Fibroblast of skin of right quadriceps (primary cell): ENCODE measurements around the gene WBP2.
A peak's percentile ranks its signal among the peaks of the same experiment; 100 is the strongest.
"Not testable (repeated sequence)": the region's sequence is repeated elsewhere in the genome, so short reads cannot be mapped to it uniquely, and the experiment has no call there.

Source experiments
- DNase-seq: peaks from one replicate; pipeline ENCODE4 v3.0.0-alpha.2; 2013

WBP2 gene

DNA sequence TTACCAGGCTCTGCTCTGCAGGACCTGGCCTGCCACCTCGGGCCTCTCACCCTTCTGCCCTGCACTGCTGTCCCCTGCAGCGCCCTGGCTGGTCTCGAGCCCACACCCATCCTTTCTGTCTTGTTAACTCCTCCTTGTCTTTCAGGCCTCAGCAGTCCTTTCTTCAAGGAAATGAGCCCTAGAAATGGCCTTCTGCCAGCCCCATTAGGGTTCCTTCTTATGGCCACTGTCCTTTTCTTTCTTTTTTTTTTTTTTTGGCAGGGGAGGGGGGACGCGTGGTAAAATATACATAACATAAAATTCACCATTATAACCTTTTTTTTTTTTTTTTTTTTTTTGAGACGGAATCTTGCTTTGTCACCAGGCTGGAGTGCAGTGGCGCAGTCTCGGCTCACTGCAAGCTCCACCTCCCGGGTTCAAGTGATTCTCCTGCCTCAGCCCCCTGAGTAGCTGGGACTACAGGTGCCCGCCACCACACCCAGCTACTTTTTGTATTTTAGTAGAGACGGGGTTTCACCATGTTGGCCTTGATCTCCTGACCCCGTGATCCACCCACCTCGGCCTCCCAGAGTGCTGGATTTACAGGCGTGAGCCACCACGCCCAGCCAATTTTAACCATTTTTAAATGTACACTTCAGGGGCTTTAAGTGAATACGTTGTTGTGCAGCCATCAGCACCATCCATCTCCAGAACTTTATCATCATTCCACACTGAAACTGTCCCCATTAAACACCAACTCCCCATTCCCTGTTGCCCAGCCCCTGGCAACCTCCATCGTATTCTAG, 10.5 kb upstream of the WBP2 start:
- DNase-seq, result not testable (repeated sequence)

DNA sequence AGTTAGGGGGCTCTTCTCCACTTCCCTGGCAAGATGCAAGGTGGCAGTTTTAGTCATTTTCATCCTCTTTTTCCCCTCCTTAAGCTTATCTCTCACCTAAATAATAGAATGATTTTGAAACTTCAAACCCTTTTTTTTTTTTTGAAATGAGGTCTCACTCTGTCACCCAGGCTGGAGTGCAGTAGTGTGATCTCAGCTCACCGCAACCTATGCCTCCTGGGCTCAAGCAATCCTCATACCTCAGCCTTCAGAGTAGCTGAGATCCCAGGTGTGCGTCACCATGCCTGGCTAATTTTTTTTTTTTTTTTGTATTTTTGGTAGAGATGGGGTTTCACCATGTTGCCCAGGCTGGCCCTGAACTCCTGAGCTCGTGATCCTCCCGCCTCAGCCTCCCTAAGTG, 9.8 kb upstream of the WBP2 start:
- DNase-seq, result not testable (repeated sequence)

DNA sequence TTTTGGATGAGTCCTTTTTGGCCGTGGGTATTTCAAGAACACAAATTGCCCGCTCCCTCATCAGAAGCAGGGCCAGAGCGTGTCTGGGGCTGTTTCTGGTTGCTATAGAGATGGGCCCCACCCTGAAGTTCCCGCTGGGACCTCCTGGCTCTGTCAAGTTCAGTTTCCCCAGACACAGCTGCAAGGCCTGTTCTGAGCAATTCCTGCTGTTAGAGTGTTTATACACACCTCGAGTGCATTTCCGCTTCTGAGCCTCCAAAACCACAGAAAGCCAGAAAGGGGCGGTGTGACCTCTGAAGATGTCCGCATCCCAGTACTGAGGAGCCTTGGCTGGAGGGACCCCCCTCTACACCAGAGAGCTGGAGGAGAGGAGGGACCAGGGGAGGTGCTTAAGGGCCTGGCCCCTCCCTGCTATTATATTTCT, 9.3 kb upstream of the WBP2 start:
- DNase-seq, result peak; percentile 65

DNA sequence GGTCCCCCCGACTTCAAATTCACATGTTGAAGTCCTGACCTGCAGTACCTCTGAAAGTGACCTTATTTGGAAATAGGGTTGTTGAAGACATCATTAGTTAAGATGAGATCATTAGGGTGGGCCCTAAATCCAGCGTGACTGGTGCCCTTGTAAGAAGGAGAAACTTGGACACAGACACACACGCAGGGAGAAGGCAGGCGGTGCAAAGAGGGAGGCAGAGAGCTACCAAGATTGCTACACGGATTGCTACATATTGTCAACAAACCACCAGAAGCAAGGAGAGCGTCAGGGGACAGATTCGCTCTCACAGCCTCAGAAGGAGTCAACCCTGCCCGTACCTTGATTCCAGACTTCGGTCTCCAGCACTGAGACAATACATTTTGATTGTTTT, 6.8 kb upstream of the WBP2 start:
- DNase-seq, result no peak

DNA sequence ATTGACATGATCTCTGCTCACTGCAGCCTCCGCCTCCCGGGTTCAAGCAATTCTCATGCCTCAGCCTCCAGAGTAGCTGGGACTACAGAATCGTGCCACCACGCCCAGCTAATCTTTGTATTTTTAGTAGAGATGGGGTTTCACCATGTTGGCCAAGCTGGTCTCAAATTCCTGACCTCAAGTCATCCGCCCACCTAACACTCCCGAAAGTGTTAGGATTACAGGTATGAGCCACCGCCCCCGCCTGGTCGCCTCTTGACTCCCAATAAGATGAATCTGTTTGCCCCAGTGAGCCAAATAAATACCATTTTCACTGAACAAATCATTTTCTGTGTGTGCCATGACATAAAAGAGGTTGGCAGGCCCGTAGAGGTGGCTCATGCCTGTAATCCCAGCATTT, 4.2 kb upstream of the WBP2 start:
- not testable (repeated sequence) for DNase-seq

DNA sequence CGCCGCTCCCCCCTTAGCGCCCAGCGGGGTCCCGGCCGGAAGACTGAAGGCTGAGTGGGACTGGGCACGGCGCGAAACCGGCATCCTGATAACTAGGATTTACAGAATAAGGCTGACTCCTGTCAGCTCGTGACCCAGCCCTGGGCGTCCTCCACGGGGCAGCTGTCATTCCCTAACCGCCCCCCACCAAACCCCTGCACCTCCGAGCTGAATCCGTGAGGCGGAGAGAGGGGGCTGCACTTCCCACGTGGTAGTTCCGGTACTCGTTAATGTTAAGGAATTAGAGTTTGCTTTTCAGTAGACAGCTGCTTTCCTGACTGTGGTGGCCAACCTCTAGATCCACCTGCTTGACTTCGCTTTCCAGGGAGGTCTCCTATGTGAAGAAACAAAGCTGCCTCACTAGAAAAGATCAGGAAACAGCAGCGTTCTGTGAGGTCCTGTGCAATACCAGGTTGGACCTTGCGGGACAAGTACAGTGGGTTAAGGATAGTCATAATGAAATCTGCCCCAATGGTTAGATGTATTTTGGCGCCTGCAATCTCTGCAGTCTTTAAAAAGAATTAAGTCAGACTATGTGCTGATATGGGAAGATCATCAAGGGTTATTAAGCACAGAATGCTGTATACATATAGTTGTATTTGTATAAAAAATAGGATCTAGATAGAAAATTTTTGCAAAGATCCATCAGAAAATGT, 1.1 kb upstream of the WBP2 start:
- DNase-seq, result no peak

DNA sequence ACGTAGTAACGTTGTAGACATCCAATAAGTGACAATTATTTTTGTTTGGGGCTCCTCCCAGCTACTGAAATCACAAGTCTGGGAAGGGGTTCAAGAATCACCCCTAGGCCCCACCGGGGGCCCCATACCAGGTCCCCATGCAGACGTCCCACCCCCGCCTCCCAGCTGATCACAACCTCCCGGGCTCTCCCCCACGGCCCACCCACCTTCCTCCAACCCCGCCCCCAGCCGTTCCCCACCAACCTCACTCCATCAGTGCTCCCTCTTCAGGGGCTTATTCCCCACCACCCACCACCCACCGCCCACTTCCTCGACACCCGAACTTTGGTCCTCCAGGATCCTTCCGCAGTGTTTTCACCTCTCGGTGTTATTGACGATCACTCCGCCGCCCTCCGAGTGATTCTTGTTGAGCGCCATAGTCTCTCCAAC, 240 bp downstream of the WBP2 start:
- no peak for DNase-seq

DNA sequence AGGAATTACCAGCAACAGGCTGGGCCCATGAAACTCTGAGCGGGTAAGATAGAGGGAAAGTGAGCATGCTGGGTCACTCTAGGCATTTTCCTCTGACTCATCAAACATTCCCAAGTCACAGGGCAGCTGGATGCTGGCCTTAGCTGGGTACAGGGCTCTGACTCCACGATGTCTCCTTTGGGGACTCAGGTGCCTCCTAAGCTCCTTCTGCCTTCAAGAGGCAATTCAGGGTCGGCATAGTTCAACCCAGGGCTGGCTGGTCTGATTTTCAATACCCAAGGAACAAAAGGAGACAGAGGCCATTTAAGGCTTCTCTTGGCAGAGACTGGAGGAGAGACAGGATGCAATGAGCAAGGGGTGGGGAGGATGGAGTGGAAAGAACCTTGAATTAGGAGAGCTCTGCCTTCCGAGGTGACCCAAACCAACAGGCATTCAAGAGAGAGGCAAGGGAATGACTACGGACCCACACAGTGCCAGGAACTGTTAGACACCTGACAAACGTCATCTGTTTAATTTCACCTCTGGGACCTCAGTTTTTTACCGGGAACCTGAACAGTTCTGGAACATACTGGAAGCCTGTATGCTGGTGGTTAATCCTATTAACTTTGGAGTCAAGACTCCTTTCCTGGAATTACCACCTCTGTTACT, 910 bp downstream of the WBP2 start:
- DNase-seq, result no peak

DNA sequence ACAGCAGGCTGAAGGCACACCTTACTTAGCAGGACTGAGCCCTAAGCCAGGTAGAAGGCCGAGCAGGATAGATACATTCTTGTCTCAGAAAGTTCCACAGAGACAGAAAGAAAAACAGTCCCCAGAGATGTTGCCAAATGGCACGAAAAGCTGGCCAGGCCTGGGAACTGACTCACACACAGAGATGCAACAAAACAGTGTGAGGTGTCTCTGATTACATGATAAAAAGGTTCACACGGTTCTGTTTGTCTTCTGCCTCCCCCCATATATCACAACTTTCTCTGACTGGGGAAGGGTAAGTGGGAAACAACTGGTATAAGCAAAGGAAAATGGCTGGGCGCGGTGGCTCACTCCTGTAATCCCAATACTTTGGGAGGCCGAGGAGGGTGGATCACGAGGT, 1.7 kb downstream of the WBP2 start:
- DNase-seq, result no peak

DNA sequence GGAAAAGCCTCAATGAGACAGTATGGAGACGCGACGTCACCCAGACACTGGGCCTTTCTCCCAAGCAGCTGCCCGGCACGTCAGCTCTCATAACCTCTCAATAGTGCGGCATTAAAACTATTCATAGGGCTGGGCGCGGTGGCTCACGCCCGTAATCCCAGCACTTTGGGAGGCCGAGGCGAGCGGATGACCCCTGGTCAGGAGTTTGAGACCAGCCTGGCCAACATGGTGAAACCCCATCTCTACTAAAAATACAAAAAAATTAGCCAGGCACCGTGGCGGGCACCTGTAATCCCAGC, 3.5 kb downstream of the WBP2 start:
- not testable (repeated sequence) for DNase-seq

DNA sequence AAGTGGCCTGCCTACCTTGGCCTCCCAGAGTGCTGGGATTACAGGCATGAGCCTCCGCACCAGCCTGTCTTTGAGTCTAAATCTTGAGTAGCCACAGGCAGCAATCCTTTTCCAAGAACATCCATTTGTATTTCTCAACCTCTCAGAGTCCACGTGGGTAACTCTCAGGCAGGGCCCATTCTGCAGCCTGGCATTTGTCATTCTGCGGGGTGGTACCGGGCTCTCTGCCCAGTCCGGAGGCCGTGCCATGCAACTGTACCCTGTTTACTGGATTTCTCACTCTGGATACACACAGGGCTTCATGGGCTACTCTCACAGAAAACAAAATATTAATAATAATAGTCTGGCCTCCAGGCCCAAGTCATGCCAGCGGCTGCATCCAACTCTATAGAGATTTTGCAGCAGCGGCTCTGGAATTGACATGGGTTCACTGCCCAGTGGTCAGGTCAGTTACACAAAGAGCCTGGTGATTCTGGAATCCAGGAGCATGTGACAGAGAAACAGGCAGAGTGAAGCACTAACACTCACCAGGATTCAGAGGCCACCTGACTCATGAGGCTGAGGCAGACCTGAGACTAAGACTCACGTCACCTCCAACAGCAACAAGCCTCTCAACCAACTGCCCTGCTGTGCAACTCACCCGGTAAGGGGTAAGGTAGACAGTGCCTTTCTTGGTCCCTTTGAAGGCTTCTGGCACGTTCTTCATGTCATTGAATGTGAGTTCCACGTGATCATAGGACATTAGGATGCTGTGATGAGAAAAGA, 4.0 kb downstream of the WBP2 start:
- no peak for DNase-seq

DNA sequence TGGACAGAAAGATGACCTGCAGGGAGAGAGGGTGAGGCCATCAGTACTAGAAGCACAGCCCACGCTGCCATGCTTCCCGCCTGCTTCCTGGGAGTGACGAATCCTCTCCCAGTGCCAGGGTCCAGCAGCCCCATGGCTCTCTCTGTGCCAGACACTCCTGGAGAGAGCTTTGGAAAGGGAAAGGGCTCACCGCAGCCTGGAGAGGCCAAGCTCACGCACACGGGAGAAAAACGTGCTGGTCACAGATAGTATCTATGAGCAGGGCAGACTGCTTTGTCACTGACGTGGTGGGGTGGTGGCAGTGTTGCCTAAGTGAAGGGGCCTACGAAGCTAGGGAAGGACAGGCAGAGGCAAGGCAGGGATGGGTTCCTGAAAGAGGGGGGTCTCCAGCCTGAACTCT, 5.4 kb downstream of the WBP2 start:
- no peak for DNase-seq

DNA sequence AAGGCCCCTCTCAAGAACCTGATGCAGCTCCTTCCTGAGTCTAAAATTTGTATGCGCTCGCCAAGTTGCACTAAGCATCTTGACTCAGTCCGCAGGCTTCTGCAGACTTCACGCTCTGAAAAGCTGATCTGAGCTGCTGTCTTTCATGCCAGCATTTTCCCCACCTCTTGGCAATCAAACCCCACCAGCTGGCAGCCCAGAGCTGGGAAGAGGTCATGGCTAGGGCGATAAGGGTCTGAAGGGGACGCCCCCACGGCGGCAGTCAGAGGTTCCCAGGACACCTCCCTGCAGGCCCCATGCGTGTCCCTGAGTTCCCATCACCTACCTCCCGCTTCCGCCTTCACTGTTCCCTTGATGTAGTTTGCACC, 5.9 kb downstream of the WBP2 start:
- DNase-seq, result no peak

DNA sequence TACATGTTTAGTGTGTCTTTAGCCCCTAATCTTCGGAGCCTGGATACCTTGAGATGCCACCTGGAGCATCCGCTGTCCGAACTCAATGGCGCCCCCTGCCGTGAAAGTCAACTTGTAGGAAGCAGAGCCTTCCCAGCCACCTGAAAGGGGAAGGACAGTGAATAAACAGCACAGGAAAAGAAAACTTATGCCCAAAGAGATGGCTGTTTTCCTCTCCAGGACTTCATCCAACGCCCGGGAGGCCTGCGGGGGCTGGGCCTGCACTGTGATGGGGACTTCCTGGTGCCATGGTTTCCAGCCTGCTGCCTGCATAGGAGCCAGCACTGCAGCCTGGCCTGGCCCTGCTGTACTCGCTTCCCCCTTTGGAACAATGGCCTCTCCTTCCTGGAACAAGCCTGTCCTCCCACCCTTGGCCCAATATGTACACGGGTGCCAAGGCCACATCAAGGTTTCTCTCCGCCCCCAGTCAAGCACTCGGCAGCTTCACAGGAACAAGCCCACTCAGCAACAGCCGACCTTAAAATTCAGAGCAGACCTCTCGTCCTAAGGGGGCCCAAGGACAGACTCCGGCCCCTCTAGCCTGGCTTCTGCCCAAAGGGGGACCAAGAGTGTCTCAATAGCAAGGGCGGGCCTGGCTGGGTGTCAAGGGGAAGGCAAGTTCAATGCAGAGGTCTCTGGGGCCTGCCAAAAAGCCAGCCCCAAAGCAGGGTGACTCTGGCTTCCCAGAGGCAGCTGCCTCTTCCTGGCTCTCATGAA, 6.4 kb downstream of the WBP2 start:
- DNase-seq, result no peak

DNA sequence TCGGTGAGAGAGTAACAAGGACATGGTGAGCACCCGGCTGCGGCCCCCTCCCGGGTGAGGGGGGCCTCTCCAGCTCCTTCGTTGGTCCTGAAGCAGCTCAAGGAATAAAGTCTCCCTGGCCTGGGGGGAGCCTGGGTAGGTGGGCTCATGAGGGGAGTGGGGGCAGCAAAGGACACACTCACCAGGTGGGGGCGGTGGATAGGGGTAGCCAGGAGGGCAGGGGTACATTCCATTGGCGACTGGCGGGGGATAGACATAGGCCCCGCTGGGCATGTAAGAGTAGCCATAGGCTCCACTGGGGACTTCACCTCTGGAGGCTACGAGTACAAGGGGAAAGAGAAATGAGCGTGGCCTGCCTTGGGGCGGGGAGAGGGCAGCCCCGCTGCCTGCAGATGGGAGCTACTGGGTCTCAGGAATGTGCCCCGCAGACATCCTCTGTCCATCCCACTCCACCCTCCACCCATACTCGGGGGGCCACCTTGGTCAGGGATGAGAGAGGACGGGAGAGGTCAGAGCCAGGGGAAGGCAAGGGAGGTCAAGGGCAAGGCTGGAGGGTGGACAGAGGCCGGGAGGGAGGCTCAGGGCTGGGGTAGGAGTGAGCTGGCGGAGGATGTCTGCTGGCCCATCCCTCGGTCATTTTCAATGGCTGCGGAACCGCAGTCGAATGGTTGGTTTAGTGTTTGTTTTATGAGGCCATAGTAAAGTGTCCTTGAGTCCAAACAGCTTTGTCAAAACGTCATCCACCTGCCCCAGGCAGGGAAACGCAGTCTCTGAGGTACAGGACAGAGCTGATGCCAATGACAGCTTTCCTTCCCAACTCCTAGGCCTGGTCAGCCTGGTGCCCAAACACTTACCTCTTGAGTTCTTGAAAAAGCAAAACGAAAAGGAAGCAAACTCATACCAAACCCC, 7.3 kb downstream of the WBP2 start:
- no peak for DNase-seq

DNA sequence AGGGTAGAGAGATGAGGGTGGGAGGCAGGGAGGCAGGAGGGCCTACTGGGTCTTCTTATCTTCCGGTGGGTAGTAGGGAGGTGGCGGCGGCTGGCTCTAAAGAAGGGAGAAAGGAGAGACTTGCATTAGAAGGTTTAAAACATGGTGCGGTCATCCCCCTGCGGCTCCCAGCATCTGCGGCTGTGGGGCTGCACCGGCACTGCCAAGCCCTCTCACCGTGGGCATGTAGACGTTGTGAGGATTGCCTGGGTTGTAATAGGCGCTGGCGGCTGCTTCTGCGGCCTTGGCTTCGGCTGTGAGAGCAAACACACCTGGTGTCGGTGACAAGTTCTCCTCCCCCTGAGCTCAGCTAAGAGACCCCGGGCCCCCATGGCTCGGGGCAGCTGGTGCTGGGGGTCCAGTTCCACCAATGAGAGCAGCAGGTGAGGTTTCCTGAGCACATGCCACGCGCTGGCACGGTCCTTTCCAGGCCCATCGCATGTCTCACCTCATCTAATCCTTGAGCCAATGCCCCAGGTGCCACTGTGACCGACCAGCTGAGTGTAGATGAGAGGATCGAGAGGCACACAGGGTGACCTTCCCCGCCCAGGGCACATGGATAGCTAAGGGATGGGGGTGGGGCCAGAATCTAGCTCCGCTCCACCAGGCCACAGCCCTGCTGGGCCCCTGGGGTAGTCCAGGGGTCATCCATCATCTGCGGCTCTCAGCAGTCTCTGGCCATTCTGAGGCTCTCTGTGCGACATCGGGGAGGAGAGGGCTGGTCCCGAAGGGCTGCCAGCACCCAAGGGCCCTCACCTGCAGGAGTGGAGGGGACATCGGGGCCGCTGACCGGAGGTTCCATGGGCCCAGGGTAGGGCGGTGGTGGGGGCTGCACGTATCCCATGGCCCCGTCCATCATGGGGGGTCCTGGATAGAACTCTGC, 8.2 kb downstream of the WBP2 start:
- DNase-seq, result no peak

DNA sequence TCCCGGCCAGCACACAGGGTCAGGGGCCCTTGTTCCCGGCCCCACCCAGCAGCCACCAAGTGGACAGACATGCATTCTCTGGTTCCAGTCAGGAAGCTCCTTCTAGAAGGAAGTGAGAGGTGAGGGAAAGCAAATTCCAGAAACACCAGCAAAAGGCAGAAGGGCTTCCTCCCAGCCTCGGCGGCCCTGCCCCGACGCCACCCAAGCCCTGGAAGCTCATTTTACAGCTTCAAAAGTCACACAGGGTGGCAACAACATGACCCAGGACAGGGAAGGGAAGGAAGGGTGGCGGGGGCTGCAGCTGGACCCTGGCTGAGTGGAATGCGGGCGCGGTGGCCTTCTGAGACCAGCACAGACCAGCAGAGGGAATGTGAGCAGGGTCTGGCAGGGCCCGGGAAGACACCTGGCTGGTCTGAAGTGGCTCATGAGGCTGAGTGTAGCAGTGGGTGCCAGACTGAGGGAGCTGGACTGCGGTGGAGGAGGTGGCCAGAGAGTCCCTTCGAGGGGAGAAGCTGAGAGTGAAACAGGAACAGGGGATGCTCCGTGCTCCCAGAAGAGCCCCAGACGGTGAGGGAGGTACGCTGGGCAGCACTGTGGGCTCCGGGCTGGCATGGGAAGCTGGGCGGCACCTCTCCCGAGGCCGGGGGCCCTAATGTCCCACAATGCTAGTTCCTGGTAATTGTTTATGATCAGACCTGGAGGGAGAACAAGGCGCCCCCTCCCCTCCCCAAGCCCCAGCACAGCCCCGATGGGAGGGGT, 9.0 kb downstream of the WBP2 start:
- no peak for DNase-seq

DNA sequence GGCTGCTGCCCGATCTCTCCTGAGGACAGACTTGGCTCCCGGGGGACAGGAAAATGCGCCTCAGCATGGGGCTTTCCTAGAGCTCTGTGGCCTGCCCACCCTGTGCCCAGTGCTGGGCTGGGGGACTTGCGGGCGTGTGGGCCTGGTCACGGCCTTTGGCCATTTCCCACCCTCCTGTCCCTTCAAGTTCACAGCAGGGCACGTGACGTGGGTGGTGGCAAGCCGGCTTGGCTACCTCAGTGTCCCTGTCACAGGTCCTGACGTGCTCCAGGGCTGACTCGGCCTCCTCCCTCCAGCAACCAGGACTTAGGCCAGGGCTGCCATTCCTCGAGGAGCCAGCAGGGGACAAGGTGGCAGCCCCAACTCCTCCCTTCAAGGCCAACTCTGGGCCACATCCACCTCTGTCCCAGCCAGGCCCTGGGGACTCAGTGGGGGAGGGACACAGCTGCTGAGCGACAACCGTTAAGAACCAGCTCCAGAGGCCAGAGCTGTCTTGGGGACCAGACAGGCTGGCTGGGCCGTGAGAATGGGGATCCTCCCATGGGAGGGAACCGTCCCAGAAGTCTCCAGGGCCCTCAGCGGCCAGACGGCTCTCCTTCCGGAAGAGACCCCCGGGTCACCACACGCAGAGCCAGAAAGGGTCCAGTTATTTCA, 9.9 kb downstream of the WBP2 start:
- peak; percentile 46 for DNase-seq

DNA sequence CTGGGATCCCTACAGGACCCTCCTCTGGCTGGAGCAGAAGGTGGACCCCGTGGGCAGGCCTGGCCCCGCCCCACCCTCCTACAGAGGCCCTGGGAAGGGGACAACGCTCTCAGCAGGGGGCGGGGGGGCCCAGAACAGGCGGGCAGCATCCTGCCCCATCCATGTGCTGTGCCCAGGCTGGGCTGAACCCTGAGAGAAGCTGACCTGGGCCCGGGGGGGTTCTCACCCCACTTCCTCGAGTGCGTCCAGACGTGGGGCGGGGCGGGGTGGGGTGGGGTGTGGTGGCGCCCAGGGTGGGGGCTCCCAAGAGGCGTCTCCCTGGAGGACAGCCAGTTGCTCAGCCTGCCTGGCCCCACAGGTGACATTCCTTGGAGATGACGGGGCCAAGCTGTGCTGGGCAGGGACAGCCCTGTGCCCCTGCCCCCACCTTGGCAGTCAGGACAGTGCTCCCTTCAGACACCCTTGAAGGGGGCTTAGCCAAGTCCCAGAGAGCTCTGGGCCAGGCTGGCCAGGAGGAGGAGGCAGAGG, 10.5 kb downstream of the WBP2 start:
- DNase-seq, result no peak
